Measurements from ENCODE around the gene RNF11.

The RNF11 gene

GRCh38 chr1:51310871-51311613 lies 75.0 kb downstream of the RNF11 start:
- Histone ChIP-seq H3K9me3 (ENCODE audit: control insufficient read depth, low read depth, low read length) (no peaks in the 10 kb centered on the region), H3K9ac (ENCODE audit: low read length) (no peak overlapping the region), H3K27me3 (ENCODE audit: control insufficient read depth, insufficient read depth, low read length) (no peaks in the 10 kb centered on the region), H3K36me3 (ENCODE audit: control insufficient read depth, low read depth, low read length) (no peaks in the 10 kb centered on the region), H3K4me3 (ENCODE audit: low read length) (no peak overlapping the region), H3K4me1 (ENCODE audit: control insufficient read depth, low read depth, low read length) (no peaks in the 10 kb centered on the region), H3K27ac (ENCODE audit: low read length) (no peak overlapping the region)

DNA sequence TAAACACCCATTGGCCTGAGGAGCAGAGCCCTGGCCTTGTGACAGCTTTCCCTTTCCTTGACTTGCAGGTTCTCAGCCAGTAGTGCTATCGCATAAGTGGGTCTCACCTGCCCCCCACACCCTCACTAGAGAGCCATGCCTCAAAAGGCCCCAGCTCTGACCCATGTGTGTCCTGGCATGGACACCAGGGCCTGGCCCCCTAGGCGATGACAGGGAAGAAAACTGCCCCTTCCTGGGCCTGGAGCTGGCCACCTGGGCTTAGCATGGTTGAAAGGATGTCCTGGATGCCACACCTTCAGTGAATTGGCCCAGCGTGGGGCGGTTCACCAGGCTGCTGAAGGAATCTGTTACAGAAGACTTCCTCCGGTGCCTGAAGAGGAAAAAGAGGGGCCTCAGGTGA lies 75.8 kb downstream of the RNF11 start:
- Histone ChIP-seq H3K4me3 (ENCODE audit: low read length) (no peak overlapping the region), H3K27me3 (ENCODE audit: control insufficient read depth, insufficient read depth, low read length) (no peaks in the 10 kb centered on the region), H3K36me3 (ENCODE audit: control insufficient read depth, low read depth, low read length) (no peaks in the 10 kb centered on the region), H3K9ac (ENCODE audit: low read length) (no peak overlapping the region), H3K27ac (ENCODE audit: low read length) (no peak overlapping the region), H3K4me1 (ENCODE audit: control insufficient read depth, low read depth, low read length) (no peaks in the 10 kb centered on the region), H3K9me3 (ENCODE audit: control insufficient read depth, low read depth, low read length) (no peaks in the 10 kb centered on the region)

DNA sequence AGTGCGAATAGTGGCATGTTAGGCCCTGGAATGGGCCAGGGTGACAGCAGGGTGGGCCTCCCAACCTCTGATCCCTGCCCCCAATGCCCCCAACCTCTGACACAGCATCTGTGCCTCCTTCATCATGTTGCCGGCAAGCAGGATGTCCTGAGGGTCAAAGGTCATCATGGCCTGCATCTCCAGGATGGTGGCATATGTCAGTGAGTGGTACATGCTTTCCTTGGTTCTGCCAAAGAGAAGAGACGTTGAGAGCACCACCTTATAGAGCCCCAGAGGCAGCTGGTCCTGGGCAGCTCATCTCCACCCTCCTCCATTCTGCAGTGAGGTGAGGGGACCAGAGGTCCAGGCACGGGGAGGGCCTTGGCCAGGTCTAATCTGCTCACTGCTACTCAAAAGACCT lies 76.6 kb downstream of the RNF11 start:
- Histone ChIP-seq H3K9me3 (ENCODE audit: control insufficient read depth, low read depth, low read length) (no peaks in the 10 kb centered on the region), H3K4me3 (ENCODE audit: low read length) (no peak overlapping the region), H3K4me1 (ENCODE audit: control insufficient read depth, low read depth, low read length) (no peaks in the 10 kb centered on the region), H3K9ac (ENCODE audit: low read length) (no peak overlapping the region), H3K36me3 (ENCODE audit: control insufficient read depth, low read depth, low read length) (no peaks in the 10 kb centered on the region), H3K27ac (ENCODE audit: low read length) (no peak overlapping the region), H3K27me3 (ENCODE audit: control insufficient read depth, insufficient read depth, low read length) (no peaks in the 10 kb centered on the region)

- Histone ChIP-seq H3K27me3 (ENCODE audit: control insufficient read depth, insufficient read depth, low read length) (no peaks in the 10 kb centered on the region), H3K27ac (ENCODE audit: low read length) (no peak overlapping the region), H3K9me3 (ENCODE audit: control insufficient read depth, low read depth, low read length) (no peaks in the 10 kb centered on the region), H3K9ac (ENCODE audit: low read length) (no peak overlapping the region), H3K36me3 (ENCODE audit: control insufficient read depth, low read depth, low read length) (no peaks in the 10 kb centered on the region), H3K4me3 (ENCODE audit: low read length) (no peak overlapping the region), H3K4me1 (ENCODE audit: control insufficient read depth, low read depth, low read length) (no peaks in the 10 kb centered on the region)
These were observed 77.3 kb downstream of the RNF11 start for GRCh38 chr1:51313268-51313852.

- Histone ChIP-seq H3K36me3 (ENCODE audit: control insufficient read depth, low read depth, low read length) (no peaks in the 10 kb centered on the region), H3K27me3 (ENCODE audit: control insufficient read depth, insufficient read depth, low read length) (no peaks in the 10 kb centered on the region), H3K4me1 (ENCODE audit: control insufficient read depth, low read depth, low read length) (no peaks in the 10 kb centered on the region), H3K9me3 (ENCODE audit: control insufficient read depth, low read depth, low read length) (no peaks in the 10 kb centered on the region), H3K9ac (ENCODE audit: low read length) (no peak overlapping the region), H3K4me3 (ENCODE audit: low read length) (no peak overlapping the region), H3K27ac (ENCODE audit: low read length) (no peak overlapping the region)
These were observed 78.1 kb downstream of the RNF11 start for GRCh38 chr1:51313961-51314777.

GRCh38 chr1:51314974-51315373 lies 78.9 kb downstream of the RNF11 start:
- Histone ChIP-seq H3K27ac (ENCODE audit: low read length) (no peak overlapping the region), H3K27me3 (ENCODE audit: control insufficient read depth, insufficient read depth, low read length) (no peaks in the 10 kb centered on the region), H3K36me3 (ENCODE audit: control insufficient read depth, low read depth, low read length) (no peaks in the 10 kb centered on the region), H3K9ac (ENCODE audit: low read length) (no peak overlapping the region), H3K9me3 (ENCODE audit: control insufficient read depth, low read depth, low read length) (no peaks in the 10 kb centered on the region), H3K4me3 (ENCODE audit: low read length) (no peak overlapping the region), H3K4me1 (ENCODE audit: control insufficient read depth, low read depth, low read length) (no peaks in the 10 kb centered on the region)

GRCh38 chr1:51316113-51316845 lies 80.2 kb downstream of the RNF11 start:
- Histone ChIP-seq H3K27ac (ENCODE audit: low read length) (no peak overlapping the region), H3K9me3 (ENCODE audit: control insufficient read depth, low read depth, low read length) (no peaks in the 10 kb centered on the region), H3K36me3 (ENCODE audit: control insufficient read depth, low read depth, low read length) (no peaks in the 10 kb centered on the region), H3K4me1 (ENCODE audit: control insufficient read depth, low read depth, low read length) (no peaks in the 10 kb centered on the region), H3K27me3 (ENCODE audit: control insufficient read depth, insufficient read depth, low read length) (no peaks in the 10 kb centered on the region), H3K9ac (ENCODE audit: low read length) (no peak overlapping the region), H3K4me3 (ENCODE audit: low read length) (no peak overlapping the region)

DNA sequence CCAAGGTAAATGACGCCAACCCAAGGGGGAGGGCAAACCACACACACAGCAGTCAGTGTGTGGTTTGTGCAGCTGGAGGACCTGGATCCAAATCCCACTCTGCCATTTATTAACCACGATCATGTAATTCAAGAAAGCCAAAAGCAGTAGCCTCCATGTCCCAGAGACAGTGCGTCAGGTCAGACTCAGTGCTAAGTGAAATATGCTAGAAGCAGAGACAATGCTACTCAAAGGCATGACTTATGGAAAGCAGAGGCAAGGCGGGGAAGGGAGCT lies 80.7 kb downstream of the RNF11 start:
- no peaks in the 10 kb centered on the region for H3K9me3 ChIP-seq (ENCODE audit: control insufficient read depth, low read depth, low read length)
- H3K4me1 ChIP-seq (ENCODE audit: control insufficient read depth, low read depth, low read length), result no peaks in the 10 kb centered on the region
- no peak overlapping the region for H3K4me3 ChIP-seq (ENCODE audit: low read length)
- no peaks in the 10 kb centered on the region for H3K36me3 ChIP-seq (ENCODE audit: control insufficient read depth, low read depth, low read length)
- H3K27ac ChIP-seq (ENCODE audit: low read length), result no peak overlapping the region
- H3K9ac ChIP-seq (ENCODE audit: low read length), result no peak overlapping the region
- H3K27me3 ChIP-seq (ENCODE audit: control insufficient read depth, insufficient read depth, low read length), result no peaks in the 10 kb centered on the region

- H3K36me3 ChIP-seq (ENCODE audit: control insufficient read depth, low read depth, low read length), result no peaks in the 10 kb centered on the region
- no peak overlapping the region for H3K27ac ChIP-seq (ENCODE audit: low read length)
- no peaks in the 10 kb centered on the region for H3K9me3 ChIP-seq (ENCODE audit: control insufficient read depth, low read depth, low read length)
- H3K27me3 ChIP-seq (ENCODE audit: control insufficient read depth, insufficient read depth, low read length), result no peaks in the 10 kb centered on the region
- no peaks in the 10 kb centered on the region for H3K4me1 ChIP-seq (ENCODE audit: control insufficient read depth, low read depth, low read length)
- H3K9ac ChIP-seq (ENCODE audit: low read length), result no peak overlapping the region
- no peak overlapping the region for H3K4me3 ChIP-seq (ENCODE audit: low read length)
These were observed 81.7 kb downstream of the RNF11 start for GRCh38 chr1:51317798-51318197.

GRCh38 chr1:51320967-51321923 lies 85.2 kb downstream of the RNF11 start:
- Histone ChIP-seq H3K9me3 (ENCODE audit: control insufficient read depth, low read depth, low read length) (no peaks in the 10 kb centered on the region), H3K27ac (ENCODE audit: low read length) (no peak overlapping the region), H3K27me3 (ENCODE audit: control insufficient read depth, insufficient read depth, low read length) (no peaks in the 10 kb centered on the region), H3K9ac (ENCODE audit: low read length) (no peak overlapping the region), H3K36me3 (ENCODE audit: control insufficient read depth, low read depth, low read length) (no peaks in the 10 kb centered on the region), H3K4me1 (ENCODE audit: control insufficient read depth, low read depth, low read length) (no peaks in the 10 kb centered on the region), H3K4me3 (ENCODE audit: low read length) (no peak overlapping the region)

GRCh38 chr1:51321924-51322280 lies 85.8 kb downstream of the RNF11 start:
- Histone ChIP-seq H3K27me3 (ENCODE audit: control insufficient read depth, insufficient read depth, low read length) (no peaks in the 10 kb centered on the region), H3K36me3 (ENCODE audit: control insufficient read depth, low read depth, low read length) (no peaks in the 10 kb centered on the region), H3K9ac (ENCODE audit: low read length) (no peak overlapping the region), H3K4me1 (ENCODE audit: control insufficient read depth, low read depth, low read length) (no peaks in the 10 kb centered on the region), H3K9me3 (ENCODE audit: control insufficient read depth, low read depth, low read length) (no peaks in the 10 kb centered on the region), H3K27ac (ENCODE audit: low read length) (no peak overlapping the region), H3K4me3 (ENCODE audit: low read length) (no peak overlapping the region)
